GM10266 (cell line): ENCODE results near the gene PAQR4.

Source experiments
- DNase-seq: peaks from one replicate; pipeline ENCODE4 v3.0.0; 2012; ENCODE audit errors: extremely low spot score
- CTCF ChIP-seq: IDR thresholded peaks from 2 replicates; pipeline ENCODE4 v1.5.1; 2012; ENCODE audit warnings: mild to moderate bottlenecking, low read depth; ENCODE audit not compliant: control insufficient read depth, insufficient read depth; ENCODE audit errors: missing control alignments

Gene PAQR4

GRCh38 chr16:2948807-2949704 is 20.1 kb upstream of the PAQR4 start:
- TF ChIP-seq CTCF = no peak
- DNase-seq = no peak

DNA sequence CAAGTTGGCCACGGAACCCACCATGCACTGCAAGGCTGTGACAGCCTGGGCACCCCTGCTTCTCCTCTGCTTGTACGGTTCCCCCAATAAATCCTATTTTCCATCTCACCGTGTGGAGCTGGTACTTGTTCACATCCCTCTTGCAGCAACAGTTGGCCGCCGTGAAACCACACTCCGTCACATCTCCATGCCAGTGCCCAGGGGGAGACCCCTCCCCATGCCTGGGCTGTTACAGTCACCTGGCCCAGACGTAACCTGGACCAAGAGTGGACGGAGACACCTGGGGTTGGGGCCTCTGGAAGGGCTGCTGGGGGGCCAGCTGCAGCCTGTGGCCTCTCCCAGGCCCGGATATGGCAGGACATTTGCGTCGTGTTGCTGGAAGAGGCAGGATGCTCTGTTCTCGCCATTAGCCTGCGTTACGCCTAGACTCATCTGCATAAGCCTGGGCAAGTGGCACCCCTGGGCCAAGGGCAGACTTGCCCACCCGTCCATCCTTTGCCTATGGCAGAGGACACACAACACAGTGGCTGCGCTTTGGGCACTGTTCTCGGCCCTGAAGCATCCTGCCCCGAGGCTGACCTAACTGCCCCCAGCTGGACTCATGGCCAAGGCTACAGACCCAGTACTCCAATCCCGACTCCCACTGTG is 19.3 kb upstream of the PAQR4 start:
- no peak for TF ChIP-seq CTCF
- DNase-seq = no peak

DNA sequence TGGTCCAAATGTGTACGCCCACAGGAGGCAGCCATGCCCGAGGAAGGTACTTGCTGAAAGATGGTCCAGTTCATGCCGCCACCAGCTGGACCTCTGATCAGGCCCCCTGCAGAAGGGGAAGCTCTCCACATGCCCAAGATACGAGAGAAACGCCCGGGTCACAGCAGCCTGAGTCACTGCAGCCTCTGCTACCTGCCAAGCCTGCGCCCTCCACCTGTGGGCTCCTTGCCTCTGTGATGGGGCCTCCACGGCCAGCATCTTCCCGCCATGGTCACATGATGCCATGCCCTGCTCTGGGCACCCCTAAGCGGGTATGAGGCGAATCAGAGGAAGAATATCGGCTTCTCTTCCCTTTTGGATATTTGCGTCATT is 18.8 kb upstream of the PAQR4 start:
- no peak for DNase-seq
- no peak for TF ChIP-seq CTCF

GRCh38 chr16:2950773-2951172 is 18.4 kb upstream of the PAQR4 start:
- DNase-seq = no peak
- TF ChIP-seq CTCF = no peak

DNA sequence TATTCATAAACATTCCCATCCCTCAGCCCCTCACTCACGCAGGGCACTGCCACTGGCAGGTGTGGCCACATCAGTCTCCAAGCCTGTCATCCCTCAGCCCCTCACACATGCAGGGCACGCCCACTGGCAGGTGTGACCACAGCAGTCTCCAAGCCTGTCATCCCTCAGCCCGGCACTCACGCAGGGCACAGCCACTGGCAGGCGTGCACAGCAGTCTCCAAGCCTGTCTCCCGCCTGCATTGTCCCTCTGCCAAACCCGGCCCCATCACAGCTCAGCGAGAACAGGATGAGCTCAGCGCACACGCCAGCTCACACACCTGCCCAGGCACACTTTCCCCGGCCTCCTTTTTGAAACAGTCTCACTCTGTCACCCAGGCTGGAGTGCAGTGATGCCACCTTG is 16.5 kb upstream of the PAQR4 start:
- DNase-seq = no peak

GRCh38 chr16:2953706-2954627 is 15.2 kb upstream of the PAQR4 start:
- TF ChIP-seq CTCF = no peak
- DNase-seq = no peak

More for the DNA sequence above, 16.5 kb upstream of the PAQR4 start:
- TF ChIP-seq CTCF = no peak
